OCI-M1 (cell line): Measurements from ENCODE around the gene TNNT2.

ENCODE experiments used
- DNase-seq: peaks from one replicate; lab custom pipeline; 2025; lab: John Stamatoyannopoulos, UW

The TNNT2 gene

DNA sequence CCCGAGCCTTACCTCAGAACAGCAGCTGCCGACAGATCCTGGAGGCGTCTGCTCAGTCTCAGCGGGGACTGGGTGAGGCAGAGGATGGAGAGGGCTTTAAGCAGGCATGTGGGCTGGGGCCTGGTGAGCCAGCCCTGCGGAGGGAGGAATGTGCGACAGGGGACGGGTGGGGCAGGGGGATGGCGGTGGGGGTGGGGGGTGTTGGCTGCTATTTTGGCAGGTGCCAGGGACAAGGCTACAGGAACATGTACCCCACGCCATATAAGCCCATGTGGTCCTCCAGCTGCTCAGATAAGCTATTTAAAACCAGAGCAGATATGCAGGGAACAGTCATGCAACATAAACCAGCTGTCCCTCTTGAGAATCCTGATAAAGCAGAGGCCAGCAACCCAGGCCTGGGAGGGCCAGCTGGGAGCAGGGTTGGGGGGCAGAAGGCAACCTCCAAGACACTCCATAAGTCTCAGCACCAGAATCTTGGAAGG lies at the start of gene TNNT2:
Gene TNNT2, minus strand, starts transcription at position 70 of the 482 bp plus-strand sequence. CDS start 4,426 bp downstream, outside the sequence.
- no peak for DNase-seq

GRCh38 chr1:201426479-201427310 lies 49.2 kb upstream of the TNNT2 start:
- DNase-seq, result no peak

DNA sequence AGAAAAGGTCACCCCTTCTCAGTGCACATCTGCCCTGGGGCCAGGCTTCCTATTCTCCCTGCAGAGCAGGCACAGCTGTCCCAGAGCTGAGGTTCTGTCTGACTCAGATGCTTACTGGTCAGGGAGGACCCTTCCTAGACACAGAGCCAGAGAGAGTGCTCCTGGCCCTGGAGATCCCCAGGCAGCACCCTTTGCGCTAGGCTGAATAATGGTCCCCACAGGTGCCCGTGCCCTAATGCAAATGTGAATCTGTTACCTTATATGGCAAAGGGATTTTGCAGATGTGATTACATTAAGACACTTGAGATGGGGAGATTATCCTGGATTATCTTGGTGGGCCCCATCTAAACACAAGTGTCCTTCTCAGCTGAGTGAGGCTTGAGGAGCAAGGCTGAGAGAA lies 46.7 kb upstream of the TNNT2 start:
- no peak for DNase-seq

- DNase-seq, result no peak
Measured at GRCh38 chr1:201423655-201424054, 46.2 kb upstream of the TNNT2 start.

- no peak for DNase-seq
Measured at GRCh38 chr1:201422436-201423030, 45.1 kb upstream of the TNNT2 start.

DNA sequence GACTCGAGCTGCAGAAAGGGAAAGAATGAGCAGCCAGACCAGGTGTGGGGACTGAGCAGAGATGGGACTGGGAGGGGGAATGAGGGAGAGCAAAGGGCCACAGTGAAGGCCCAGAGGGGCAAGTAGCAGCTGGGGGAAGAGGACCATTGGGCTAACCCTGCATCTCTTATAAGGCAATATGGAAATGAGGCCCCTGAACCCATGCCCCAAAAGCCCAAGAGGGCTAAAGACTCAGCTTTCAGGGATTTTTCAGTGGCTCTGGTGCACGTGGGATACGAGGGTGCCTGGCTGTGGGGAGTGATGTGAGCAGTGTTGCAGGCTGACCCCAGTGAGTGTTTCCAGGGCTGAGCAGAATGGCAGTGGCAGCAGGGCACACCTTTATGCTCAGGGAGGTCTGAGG lies 44.5 kb upstream of the TNNT2 start:
- no peak for DNase-seq

DNA sequence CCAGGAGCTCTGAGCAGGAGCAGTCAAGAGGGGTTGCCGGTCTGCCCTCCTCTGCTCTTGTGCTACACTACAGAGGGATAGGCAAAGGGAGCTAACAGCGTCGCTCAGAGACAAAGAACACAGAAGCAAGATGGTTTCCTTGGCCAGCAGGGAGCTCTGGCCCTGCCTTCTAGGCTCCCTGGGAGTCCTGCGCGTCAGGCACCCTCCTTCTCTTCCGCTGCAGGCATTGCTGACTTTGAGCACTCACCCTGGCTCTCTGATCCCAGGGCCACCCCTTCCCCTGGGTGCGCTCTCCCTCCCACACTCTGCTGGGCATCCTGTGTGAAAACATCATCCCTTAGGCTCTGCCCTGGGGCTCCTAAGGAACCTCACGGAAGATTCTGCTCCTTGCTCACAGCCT lies 43.6 kb upstream of the TNNT2 start:
- no peak for DNase-seq

- DNase-seq, result no peak
Measured at GRCh38 chr1:201420608-201421002, 43.1 kb upstream of the TNNT2 start.

GRCh38 chr1:201419746-201420607 lies 42.5 kb upstream of the TNNT2 start:
- DNase-seq, result no peak

GRCh38 chr1:201419256-201419655 lies 41.8 kb upstream of the TNNT2 start:
- DNase-seq, result no peak

- no peak for DNase-seq
Measured at GRCh38 chr1:201418461-201418860, 41.0 kb upstream of the TNNT2 start.

GRCh38 chr1:201414051-201414738 lies 36.7 kb upstream of the TNNT2 start:
- no peak for DNase-seq

- DNase-seq, result no peak
Measured at GRCh38 chr1:201411292-201411691, 33.8 kb upstream of the TNNT2 start.

- DNase-seq, result peak; percentile 19
Measured at GRCh38 chr1:201409440-201409839, 32.0 kb upstream of the TNNT2 start.

GRCh38 chr1:201408834-201409200 lies 31.3 kb upstream of the TNNT2 start:
- no peak for DNase-seq

GRCh38 chr1:201408176-201408833 lies 30.8 kb upstream of the TNNT2 start:
- peak; percentile 87 for DNase-seq

DNA sequence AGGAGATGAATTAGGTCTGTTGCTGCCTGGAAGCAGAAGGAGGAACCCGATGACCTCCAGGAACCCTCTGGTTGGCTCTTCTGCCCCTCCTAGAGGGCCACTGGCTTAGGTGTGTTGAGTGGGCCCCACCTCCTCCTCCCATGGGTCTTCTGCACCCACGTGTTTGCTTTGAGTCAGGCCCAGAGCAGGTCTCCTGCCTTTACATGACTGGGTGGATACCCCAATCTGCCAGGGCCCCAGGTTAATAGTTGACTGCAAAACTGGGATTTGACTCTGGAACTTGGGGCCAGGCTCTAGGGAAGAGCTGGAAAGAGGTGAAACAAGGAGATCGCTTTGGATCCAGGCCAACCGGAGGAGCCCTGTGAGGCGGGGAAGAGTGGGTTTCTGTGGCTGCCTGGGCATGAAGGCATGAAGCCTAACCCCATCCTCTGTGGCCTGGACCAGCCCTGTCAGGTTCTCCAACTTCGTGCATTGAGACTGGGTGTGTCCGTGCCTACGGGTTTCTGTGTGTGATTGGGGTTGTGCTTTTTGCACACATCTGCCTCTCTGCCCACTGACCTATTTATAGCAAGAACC lies 29.4 kb upstream of the TNNT2 start:
- no peak for DNase-seq

- no peak for DNase-seq
Measured at GRCh38 chr1:201405484-201405831, 28.0 kb upstream of the TNNT2 start.

- DNase-seq, result no peak
Measured at GRCh38 chr1:201404722-201405483, 27.4 kb upstream of the TNNT2 start.

DNA sequence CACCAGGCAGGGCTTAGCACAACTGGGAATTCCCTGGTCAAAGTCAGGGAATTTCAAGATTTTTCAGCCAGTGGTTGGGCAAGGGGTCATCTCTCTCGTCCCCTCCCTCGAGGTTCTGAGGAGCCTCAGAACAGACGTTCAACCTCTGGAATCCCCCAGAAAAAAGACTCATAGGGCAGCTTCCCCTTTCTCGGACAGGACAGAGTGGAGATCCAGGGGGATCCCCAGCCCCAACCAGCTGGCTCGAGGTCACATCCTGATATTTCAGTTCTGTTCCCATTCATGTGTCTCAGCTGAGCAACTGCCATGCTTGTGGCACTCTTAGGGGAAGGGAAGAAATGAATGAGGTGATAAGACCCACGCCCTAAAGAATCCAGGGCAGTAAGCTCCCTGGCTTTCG lies 26.6 kb upstream of the TNNT2 start:
- peak; percentile 16 for DNase-seq
